Stimulated activated memory B cell treated with anti-CD40 and anti-IgM and Interleukin-4, amounts not matched to agents 10 μg/mL and 1 μg/mL and 100 μg/mL, for 72 hours (primary cell): ENCODE results near the gene ACACB.

Source experiments
- ATAC-seq: fragments of 150-1000 bp; cut with Tn5 transposase; 2 replicates; pipeline ENCODE4 v1.10.0; 2021
- H3K27ac Mint-ChIP-seq: one replicate; pipeline ENCODE4 v1.8.0; 2022; ENCODE audit warnings: mild to moderate bottlenecking, mixed read lengths
- H3K27me3 Mint-ChIP-seq: one replicate; pipeline ENCODE4 v1.8.0; 2022; ENCODE audit warnings: mixed read lengths
- H3K36me3 Mint-ChIP-seq: one replicate; pipeline ENCODE4 v1.8.0; 2022; ENCODE audit warnings: mixed read lengths
- H3K4me1 Mint-ChIP-seq: one replicate; pipeline ENCODE4 v1.8.0; 2022; ENCODE audit warnings: mixed read lengths
- H3K4me3 Mint-ChIP-seq: one replicate; pipeline ENCODE4 v1.8.0; 2022; ENCODE audit warnings: mild to moderate bottlenecking, moderate library complexity, mixed read lengths
- H3K9me3 Mint-ChIP-seq: one replicate; pipeline ENCODE4 v1.8.0; 2022; ENCODE audit warnings: mixed read lengths

The ACACB gene

DNA sequence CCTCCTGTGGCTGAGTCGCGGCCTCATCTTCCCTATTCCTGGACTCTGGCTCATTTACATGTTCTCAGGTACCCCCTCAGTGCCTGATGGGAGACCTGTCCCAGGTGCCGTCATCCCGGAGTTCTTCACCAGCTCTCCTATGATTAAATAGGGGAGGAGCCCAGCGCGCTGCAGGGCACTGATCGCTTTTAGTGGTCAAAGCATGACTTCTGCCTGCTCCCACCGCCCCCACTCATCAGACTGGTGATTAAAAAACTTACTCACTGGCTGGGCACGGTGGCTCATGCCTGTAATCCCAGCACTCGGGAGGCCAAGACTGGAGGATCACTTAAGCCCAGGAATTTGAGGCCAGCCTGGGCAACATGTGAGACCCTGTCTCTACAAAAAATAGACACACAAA is 106.8 kb downstream of the ACACB start:
- H3K27me3 Mint-ChIP-seq, result no peaks in the 10 kb centered on the region
- ATAC-seq, result no peak
- H3K27ac Mint-ChIP-seq, result no peak overlapping the region
- H3K9me3 Mint-ChIP-seq, result no peaks in the 10 kb centered on the region
- peaks cover 44% of the 10 kb centered on the region for H3K36me3 Mint-ChIP-seq
- H3K4me3 Mint-ChIP-seq, result no peak overlapping the region
- no peaks in the 10 kb centered on the region for H3K4me1 Mint-ChIP-seq

DNA sequence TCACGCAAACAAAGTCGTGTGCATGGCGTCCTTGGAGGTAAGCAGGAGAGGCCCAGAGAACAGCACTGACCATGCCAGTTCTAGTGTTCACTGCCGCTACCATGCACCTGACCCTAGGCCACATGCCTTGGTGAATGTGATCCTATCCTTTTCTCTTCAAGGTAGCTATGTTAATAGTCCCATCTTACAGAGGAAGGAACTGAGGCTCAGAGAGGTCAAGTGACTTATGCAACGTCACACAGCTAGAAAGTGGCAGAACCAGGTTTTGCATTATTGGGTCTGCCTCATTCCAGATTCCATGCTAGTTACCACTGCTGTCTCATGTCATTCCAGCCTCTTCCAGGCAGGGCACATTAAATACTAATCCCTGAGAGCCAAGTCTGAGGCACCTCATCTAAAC is 107.5 kb downstream of the ACACB start:
- H3K9me3 Mint-ChIP-seq, result no peaks in the 10 kb centered on the region
- H3K36me3 Mint-ChIP-seq, result peaks cover 37% of the 10 kb centered on the region
- no peak for ATAC-seq
- no peak overlapping the region for H3K4me3 Mint-ChIP-seq
- H3K4me1 Mint-ChIP-seq, result no peaks in the 10 kb centered on the region
- no peaks in the 10 kb centered on the region for H3K27me3 Mint-ChIP-seq
- no peak overlapping the region for H3K27ac Mint-ChIP-seq

DNA sequence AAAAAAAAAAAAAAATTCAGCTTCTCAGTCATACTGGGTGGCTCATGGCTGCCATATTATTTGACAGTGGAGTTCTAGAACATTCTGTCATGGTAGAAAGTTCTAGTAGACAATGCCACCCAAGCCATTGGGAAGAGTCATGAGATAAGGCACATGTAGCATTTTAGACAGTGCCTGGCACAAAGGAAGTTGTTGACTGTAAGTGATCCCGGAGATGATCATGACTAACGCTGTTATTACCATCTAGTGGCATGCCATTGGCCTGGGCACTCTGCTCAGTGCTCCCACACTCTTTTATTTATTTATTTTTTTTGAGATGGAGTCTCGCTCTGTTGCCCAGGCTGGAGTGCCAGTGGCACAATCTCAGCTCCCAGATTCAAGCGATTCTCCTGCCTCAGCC is 112.3 kb downstream of the ACACB start:
- H3K27ac Mint-ChIP-seq, result no peak overlapping the region
- ATAC-seq, result no peak
- H3K27me3 Mint-ChIP-seq, result no peaks in the 10 kb centered on the region
- peaks cover 31% of the 10 kb centered on the region for H3K36me3 Mint-ChIP-seq
- H3K9me3 Mint-ChIP-seq, result no peaks in the 10 kb centered on the region
- peaks cover 5% of the 10 kb centered on the region for H3K4me1 Mint-ChIP-seq
- H3K4me3 Mint-ChIP-seq, result no peak overlapping the region

DNA sequence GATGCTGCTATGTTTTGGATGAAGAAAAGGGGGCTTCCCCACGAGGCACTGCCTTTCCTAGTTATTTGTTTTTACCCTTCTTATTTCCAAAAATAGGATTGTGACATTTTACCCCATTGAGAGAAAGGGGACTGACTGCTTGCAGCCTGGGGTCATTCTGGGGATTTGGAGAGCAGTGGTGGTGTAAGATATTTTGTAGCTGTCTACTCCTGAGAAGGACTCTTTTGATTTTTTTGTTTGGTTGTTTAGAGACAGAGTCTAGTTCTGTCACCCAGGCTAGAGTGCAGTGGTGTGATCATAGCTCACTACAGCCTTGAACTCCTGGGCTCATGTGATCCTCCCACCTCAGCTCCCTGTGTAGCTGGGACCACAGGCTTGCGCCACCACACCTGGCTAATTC is 113.8 kb downstream of the ACACB start:
- no peaks in the 10 kb centered on the region for H3K27me3 Mint-ChIP-seq
- H3K4me1 Mint-ChIP-seq, result peaks cover 5% of the 10 kb centered on the region
- peaks cover 20% of the 10 kb centered on the region for H3K36me3 Mint-ChIP-seq
- no peak overlapping the region for H3K4me3 Mint-ChIP-seq
- H3K9me3 Mint-ChIP-seq, result no peaks in the 10 kb centered on the region
- H3K27ac Mint-ChIP-seq, result peak overlapping the region; percentile 18
- no peak for ATAC-seq

DNA sequence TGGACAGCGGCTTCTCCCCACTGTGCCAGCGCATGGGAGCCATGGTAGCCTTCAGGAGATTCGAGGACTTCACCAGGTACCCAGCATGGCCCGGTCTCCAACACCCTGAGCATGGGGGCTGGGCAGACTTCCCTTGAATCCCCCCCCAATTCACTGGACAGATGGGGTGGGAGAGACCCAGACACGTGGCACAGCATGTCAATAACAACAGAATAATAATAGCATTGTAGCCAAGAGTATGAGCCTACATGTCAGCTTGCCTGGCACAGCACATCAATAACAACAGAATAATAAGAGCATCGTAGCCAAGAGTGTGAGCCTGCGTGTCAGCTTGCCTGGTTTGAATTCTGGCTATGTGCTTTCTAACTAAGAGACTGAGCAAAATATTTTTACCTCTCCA is 116.3 kb downstream of the ACACB start:
- ATAC-seq, result no peak
- Mint-ChIP-seq H3K9me3 (no peaks in the 10 kb centered on the region), H3K4me3 (no peak overlapping the region), H3K4me1 (peaks cover 5% of the 10 kb centered on the region), H3K27me3 (no peaks in the 10 kb centered on the region), H3K36me3 (peaks cover 35% of the 10 kb centered on the region), H3K27ac (no peak overlapping the region)

DNA sequence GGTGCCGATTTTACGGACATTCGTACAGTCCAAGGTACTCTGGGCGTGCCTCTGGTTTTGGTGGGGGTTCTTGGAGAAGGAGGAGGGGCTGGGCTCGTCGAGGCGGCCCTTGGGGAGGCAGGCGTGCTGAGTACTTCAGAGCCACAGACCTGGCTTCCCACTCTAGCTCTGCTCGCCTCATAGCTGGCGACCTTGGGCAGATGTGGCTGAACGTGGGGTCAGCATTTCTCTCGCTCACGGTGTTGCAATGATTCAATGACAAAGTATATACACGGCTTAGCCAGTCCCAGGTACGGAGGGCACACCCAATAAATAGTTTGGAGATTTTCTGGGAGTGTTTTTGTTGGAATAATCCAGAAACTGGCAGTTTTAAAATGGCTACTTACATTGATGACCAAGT is 117.6 kb downstream of the ACACB start:
- no peak for ATAC-seq
- H3K4me1 Mint-ChIP-seq, result peaks cover 5% of the 10 kb centered on the region
- H3K4me3 Mint-ChIP-seq, result no peak overlapping the region
- H3K27ac Mint-ChIP-seq, result no peak overlapping the region
- H3K9me3 Mint-ChIP-seq, result no peaks in the 10 kb centered on the region
- H3K36me3 Mint-ChIP-seq, result peaks cover 36% of the 10 kb centered on the region
- H3K27me3 Mint-ChIP-seq, result no peaks in the 10 kb centered on the region

DNA sequence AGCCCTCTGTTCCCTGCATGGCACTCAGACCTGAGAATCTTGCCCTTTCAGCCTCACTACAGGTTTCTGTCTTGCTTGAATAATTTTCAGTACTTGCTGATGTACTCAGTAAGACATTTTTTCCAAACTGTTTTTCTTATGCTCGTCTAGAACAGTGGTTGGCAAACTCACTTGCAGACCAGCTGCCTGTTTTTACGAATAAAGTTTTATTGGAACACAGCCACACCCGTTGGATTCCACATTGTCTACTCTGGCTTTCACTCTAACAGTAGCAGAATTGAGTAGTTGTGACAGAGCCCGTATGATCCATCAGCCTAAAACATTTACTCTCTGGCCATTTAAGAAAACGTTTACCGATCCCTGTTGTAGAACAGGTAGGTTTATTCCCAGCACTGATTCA is 119.9 kb downstream of the ACACB start:
- H3K4me3 Mint-ChIP-seq, result no peak overlapping the region
- no peaks in the 10 kb centered on the region for H3K27me3 Mint-ChIP-seq
- ATAC-seq, result no peak
- H3K27ac Mint-ChIP-seq, result no peak overlapping the region
- H3K36me3 Mint-ChIP-seq, result peaks cover 41% of the 10 kb centered on the region
- no peaks in the 10 kb centered on the region for H3K9me3 Mint-ChIP-seq
- H3K4me1 Mint-ChIP-seq, result no peaks in the 10 kb centered on the region

DNA sequence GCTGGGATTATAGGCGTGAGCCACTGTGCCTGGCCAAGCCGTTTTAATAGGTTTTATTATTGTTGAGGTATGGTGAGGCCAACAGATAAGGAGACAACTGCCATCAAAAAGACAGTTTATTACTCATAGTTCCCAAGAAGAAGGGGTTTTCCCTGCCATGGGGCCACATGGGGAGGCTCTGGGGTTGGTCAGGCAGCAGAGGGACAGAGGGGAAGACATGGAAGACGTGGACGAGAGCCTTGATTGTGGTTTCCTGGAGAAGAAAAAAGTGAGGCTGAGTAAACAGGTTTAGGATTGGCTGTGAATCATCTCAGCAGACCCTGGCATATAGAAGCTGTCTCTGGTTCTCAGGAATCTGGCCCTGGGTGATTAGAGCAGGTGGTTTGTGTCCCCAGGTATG is 122.8 kb downstream of the ACACB start:
- Mint-ChIP-seq H3K27me3 (no peaks in the 10 kb centered on the region), H3K9me3 (no peaks in the 10 kb centered on the region), H3K4me3 (no peak overlapping the region), H3K36me3 (peaks cover 55% of the 10 kb centered on the region), H3K27ac (no peak overlapping the region), H3K4me1 (no peaks in the 10 kb centered on the region)
- no peak for ATAC-seq

DNA sequence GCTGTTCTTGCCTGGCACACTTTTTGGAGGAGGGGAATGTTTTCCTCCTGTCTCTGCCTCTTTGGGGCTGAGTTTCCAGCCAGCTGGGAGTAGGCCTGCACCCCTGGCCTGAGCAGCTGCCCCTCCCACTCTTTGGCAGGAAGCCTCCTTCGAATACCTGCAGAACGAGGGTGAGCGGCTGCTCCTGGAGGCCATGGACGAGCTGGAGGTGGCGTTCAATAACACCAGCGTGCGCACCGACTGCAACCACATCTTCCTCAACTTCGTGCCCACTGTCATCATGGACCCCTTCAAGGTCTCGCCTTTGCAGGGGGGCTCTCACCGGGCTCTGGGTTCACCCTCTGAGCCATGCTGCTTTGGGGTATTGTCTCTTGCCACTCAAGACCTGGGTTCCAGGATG is 123.3 kb downstream of the ACACB start:
- H3K9me3 Mint-ChIP-seq, result no peaks in the 10 kb centered on the region
- H3K27ac Mint-ChIP-seq, result no peak overlapping the region
- peaks cover 57% of the 10 kb centered on the region for H3K36me3 Mint-ChIP-seq
- H3K4me3 Mint-ChIP-seq, result no peak overlapping the region
- no peaks in the 10 kb centered on the region for H3K4me1 Mint-ChIP-seq
- ATAC-seq, result no peak
- H3K27me3 Mint-ChIP-seq, result no peaks in the 10 kb centered on the region

DNA sequence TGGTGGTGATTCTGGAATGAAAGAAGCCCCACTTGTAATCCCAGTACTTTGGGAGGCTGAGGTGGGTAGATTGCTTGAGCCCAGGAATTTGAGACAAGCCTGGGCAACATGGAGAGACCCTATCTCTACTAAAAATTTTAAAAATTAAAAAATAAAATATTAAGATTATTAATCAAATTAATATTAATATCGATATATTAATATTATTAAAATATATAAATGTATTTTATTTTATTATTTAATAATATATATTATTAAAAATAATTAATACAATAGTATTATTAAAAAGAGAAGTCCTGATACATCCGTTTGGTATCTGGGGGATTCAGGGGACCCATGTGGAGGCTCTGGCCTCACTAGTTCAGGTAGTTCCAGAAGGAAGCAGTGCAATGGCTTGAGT is 124.0 kb downstream of the ACACB start:
- H3K4me3 Mint-ChIP-seq, result no peak overlapping the region
- no peak overlapping the region for H3K27ac Mint-ChIP-seq
- ATAC-seq, result no peak
- H3K4me1 Mint-ChIP-seq, result no peaks in the 10 kb centered on the region
- H3K27me3 Mint-ChIP-seq, result no peaks in the 10 kb centered on the region
- H3K9me3 Mint-ChIP-seq, result no peaks in the 10 kb centered on the region
- peaks cover 63% of the 10 kb centered on the region for H3K36me3 Mint-ChIP-seq

DNA sequence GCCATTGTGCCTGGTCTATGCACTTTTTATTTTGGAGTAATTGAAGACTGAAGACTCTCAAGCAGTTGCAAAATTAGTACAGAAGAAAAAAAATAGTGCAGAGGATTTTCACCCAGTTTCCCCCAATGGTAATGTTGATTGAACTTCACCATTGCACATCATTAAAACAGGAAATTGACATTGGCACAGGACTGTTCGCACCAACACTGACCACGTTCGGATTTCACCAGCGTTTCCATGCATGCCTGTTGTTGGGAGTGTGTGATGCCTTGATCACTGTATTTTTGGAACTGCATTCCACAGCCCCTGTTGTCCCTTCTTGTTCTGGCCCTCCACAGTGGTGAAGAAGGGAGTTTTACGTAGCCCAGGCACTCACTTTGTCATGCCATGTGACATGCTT is 125.5 kb downstream of the ACACB start:
- Mint-ChIP-seq H3K4me3 (no peak overlapping the region), H3K36me3 (peaks cover 66% of the 10 kb centered on the region), H3K9me3 (no peaks in the 10 kb centered on the region), H3K4me1 (no peaks in the 10 kb centered on the region), H3K27me3 (no peaks in the 10 kb centered on the region), H3K27ac (no peak overlapping the region)
- ATAC-seq, result no peak

DNA sequence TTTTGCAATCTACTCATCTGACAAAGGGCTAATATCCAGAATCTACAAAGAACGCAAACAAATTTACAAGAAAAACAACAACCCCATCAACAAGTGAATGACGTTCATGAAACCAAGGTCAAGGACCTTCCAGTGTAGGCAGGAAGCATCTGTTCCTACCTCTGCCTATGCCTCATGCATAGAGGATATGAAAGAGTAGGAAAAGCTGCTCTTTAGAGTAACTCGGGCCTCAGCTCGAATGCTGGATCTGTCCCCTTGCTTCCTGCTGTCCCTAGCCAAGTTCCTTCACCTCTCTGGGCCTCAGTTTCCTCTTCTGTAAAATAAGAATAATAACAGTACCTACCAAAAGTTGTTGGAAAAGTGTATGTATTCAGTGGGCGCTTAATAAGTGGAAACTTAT is 127.7 kb downstream of the ACACB start:
- H3K4me1 Mint-ChIP-seq, result no peaks in the 10 kb centered on the region
- H3K36me3 Mint-ChIP-seq, result peaks cover 55% of the 10 kb centered on the region
- H3K27ac Mint-ChIP-seq, result no peak overlapping the region
- no peaks in the 10 kb centered on the region for H3K27me3 Mint-ChIP-seq
- no peaks in the 10 kb centered on the region for H3K9me3 Mint-ChIP-seq
- no peak for ATAC-seq
- no peak overlapping the region for H3K4me3 Mint-ChIP-seq

DNA sequence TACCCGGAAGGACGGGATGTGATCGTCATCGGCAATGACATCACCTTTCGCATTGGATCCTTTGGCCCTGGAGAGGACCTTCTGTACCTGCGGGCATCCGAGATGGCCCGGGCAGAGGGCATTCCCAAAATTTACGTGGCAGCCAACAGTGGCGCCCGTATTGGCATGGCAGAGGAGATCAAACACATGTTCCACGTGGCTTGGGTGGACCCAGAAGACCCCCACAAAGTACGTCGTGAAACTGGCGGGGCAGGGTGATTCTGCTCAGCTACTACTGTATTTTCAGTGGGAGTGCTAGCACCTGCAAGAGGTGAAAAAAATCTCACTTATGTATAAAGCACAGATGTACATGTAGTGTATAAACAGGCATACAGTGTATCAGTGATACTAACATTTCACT is 129.8 kb downstream of the ACACB start:
- Mint-ChIP-seq H3K36me3 (peaks cover 52% of the 10 kb centered on the region), H3K27me3 (no peaks in the 10 kb centered on the region), H3K4me3 (no peak overlapping the region), H3K9me3 (no peaks in the 10 kb centered on the region), H3K27ac (no peak overlapping the region), H3K4me1 (no peaks in the 10 kb centered on the region)
- no peak for ATAC-seq

DNA sequence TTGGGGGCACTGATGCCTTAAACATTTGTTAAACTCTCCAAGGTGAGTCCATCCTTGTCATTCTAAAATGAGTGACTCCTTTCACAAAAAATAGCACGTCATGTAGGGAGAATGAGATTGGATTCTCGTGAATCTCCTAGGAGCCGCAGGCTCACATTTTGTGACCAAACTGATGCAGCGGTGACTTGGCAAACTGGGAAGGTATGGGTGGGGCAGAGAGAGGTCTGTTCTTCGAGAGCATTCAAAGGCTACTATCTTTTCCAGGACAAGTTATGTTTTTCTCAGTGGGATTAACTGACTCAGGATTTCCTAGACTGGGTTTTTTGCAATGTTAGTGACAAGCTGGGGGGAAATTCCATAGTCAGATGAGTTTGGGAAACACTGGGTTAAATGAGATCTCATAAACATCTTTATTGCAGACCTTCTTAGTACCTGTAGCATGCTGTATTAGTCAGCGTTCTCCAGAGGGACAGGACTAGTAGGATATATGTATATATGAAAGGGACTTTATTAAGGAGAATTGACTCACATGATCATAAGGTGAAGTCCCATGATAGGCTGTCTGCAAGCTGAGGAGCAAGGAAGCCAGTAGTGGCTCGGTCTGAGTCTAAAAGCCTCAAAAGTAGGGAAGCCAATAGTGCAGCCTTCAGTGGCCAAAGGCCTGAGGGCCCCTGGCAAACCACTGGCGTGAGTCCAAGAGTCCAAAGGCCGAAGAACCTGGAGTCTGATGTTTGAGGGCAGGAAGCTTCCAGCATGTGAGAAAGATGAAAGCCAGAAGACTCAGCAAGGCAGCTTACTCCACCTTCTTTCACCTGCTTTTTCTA is 131.7 kb downstream of the ACACB start:
- Mint-ChIP-seq H3K4me3 (no peak overlapping the region), H3K36me3 (peaks cover 52% of the 10 kb centered on the region), H3K27ac (no peak overlapping the region), H3K27me3 (no peaks in the 10 kb centered on the region), H3K4me1 (no peaks in the 10 kb centered on the region), H3K9me3 (peaks cover under 1% of the 10 kb centered on the region)
- no peak for ATAC-seq

DNA sequence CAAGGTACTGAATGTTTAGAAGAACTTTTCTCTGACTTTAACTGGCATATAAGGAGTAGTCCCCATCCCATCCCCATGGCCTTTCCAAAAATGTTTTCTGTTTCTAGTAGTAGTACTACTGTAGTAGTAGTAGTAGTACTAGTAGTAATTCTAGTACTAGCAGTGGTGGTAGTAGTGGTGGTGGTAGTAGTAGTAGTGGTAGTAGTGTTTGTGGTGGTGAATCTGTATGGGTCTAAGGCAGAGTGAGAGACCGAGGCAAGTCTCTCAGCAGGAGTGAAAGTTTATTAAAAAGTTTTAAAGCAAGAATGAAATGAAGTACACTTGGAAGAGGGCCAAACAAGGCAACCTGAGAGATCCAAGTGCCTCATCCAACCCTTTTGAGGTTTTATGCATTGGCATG is 134.1 kb downstream of the ACACB start:
- H3K27ac Mint-ChIP-seq, result no peak overlapping the region
- no peaks in the 10 kb centered on the region for H3K27me3 Mint-ChIP-seq
- no peaks in the 10 kb centered on the region for H3K4me1 Mint-ChIP-seq
- H3K9me3 Mint-ChIP-seq, result peaks cover 12% of the 10 kb centered on the region
- ATAC-seq, result no peak
- H3K36me3 Mint-ChIP-seq, result peaks cover 64% of the 10 kb centered on the region
- H3K4me3 Mint-ChIP-seq, result no peak overlapping the region

DNA sequence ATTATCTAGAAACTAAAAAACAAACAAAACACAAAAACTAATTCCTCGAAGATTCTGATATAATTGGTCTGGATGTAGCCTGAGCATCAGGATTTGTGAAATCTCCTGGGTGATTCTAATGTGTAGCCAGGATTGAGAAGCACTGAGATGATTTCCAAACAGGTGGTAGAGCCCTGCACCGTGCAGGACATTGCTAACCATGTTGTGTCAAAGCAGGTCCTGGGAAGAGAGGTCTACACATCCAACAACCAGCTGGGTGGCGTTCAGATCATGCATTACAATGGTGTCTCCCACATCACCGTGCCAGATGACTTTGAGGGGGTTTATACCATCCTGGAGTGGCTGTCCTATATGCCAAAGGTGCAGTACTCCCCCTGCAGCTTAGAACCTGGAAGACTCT is 136.4 kb downstream of the ACACB start:
- no peaks in the 10 kb centered on the region for H3K27me3 Mint-ChIP-seq
- ATAC-seq, result no peak
- peaks cover 12% of the 10 kb centered on the region for H3K9me3 Mint-ChIP-seq
- no peak overlapping the region for H3K4me3 Mint-ChIP-seq
- H3K36me3 Mint-ChIP-seq, result peaks cover 61% of the 10 kb centered on the region
- H3K4me1 Mint-ChIP-seq, result no peaks in the 10 kb centered on the region
- H3K27ac Mint-ChIP-seq, result no peak overlapping the region
